ENCODE measurements around the gene ARHGEF1. TPM values are rescaled to one million over a fixed set of nuclear protein-coding genes. Genes with fewer than 3 reads are reported as not detected.
"Not testable (repeated sequence)": the region's sequence is repeated elsewhere in the genome, so short reads cannot be mapped to it uniquely, and the experiment has no call there.

ARHGEF1 gene
- total RNA-seq, 1 donor from 2014 or later: 30.1 TPM

GRCh38 chr19:41861116-41861768 is 21.7 kb upstream of the ARHGEF1 start:
- intact Hi-C loops (cut with DNase I): no loop called here
- DNase-seq: peak; percentile 21
- no peak for ATAC-seq (ENCODE audit: poor library complexity)

GRCh38 chr19:41861846-41862245 is 21.1 kb upstream of the ARHGEF1 start:
- intact Hi-C loops (cut with DNase I): no loop called here

GRCh38 chr19:41862445-41862986 is 20.5 kb upstream of the ARHGEF1 start:
- DNase-seq: peak; percentile 13
- no peak for ATAC-seq (ENCODE audit: poor library complexity)

More at GRCh38 chr19:41861846-41862245, 21.1 kb upstream of the ARHGEF1 start:
- no peak for ATAC-seq (ENCODE audit: poor library complexity)
- peak; percentile 22 for DNase-seq

GRCh38 chr19:41863209-41863931 is 19.6 kb upstream of the ARHGEF1 start:
- no peak for ATAC-seq (ENCODE audit: poor library complexity)
- DNase-seq: peak; percentile 45
- intact Hi-C loops (cut with DNase I): no loop called here

More at GRCh38 chr19:41862445-41862986, 20.5 kb upstream of the ARHGEF1 start:
- intact Hi-C loops (cut with DNase I): no loop called here

GRCh38 chr19:41864374-41864773 is 18.6 kb upstream of the ARHGEF1 start:
- DNase-seq: peak; percentile 6
- ATAC-seq (ENCODE audit: poor library complexity): no peak
- intact Hi-C loops (cut with DNase I): no loop called here

GRCh38 chr19:41866284-41866683 is 16.7 kb upstream of the ARHGEF1 start:
- intact Hi-C loops (cut with DNase I): no loop called here
- DNase-seq (peak; percentile 22), ATAC-seq (ENCODE audit: poor library complexity) (no peak)

GRCh38 chr19:41868120-41868988 is 14.6 kb upstream of the ARHGEF1 start:
- ATAC-seq (ENCODE audit: poor library complexity): no peak
- intact Hi-C loops (cut with DNase I): no loop called here

GRCh38 chr19:41868989-41869300 is 14.0 kb upstream of the ARHGEF1 start:
- ATAC-seq (ENCODE audit: poor library complexity) (no peak), DNase-seq (no peak)
- intact Hi-C loops (cut with DNase I): no loop called here

More at GRCh38 chr19:41868120-41868988, 14.6 kb upstream of the ARHGEF1 start:
- peak; percentile 17 for DNase-seq

- intact Hi-C loops (cut with DNase I): no loop called here
- ATAC-seq (ENCODE audit: poor library complexity): no peak
Measured at GRCh38 chr19:41869374-41869955, 13.5 kb upstream of the ARHGEF1 start.

GRCh38 chr19:41870401-41870873 is 12.5 kb upstream of the ARHGEF1 start:
- ATAC-seq (ENCODE audit: poor library complexity) (no peak), DNase-seq (peak; percentile 35)
- intact Hi-C loops (cut with DNase I): loop anchor here (5.0 kb wide), 1 partner anchor 82 kb away; no protein-coding TSS in a partner anchor

More at GRCh38 chr19:41869374-41869955, 13.5 kb upstream of the ARHGEF1 start:
- peak; percentile 40 for DNase-seq

GRCh38 chr19:41871573-41872383 is 11.2 kb upstream of the ARHGEF1 start:
- intact Hi-C loops (cut with DNase I): loop anchor here (5.0 kb wide), 1 partner anchor 81 kb away; no protein-coding TSS in a partner anchor
- ATAC-seq (ENCODE audit: poor library complexity) (peak; percentile 13), DNase-seq (peak; percentile 42)

- intact Hi-C loops (cut with DNase I): loop anchor here (5.0 kb wide), 1 partner anchor 80 kb away; no protein-coding TSS in a partner anchor
- ATAC-seq (ENCODE audit: poor library complexity) (no peak), DNase-seq (no peak)
Measured at GRCh38 chr19:41872384-41872774, 10.6 kb upstream of the ARHGEF1 start.

- peak; percentile 74 for ATAC-seq (ENCODE audit: poor library complexity)
- DNase-seq: peak; percentile 82
- intact Hi-C loops (cut with DNase I): loop anchor here (5.0 kb wide), 1 partner anchor 79 kb away; no protein-coding TSS in a partner anchor
Measured at GRCh38 chr19:41872775-41873647, 10.0 kb upstream of the ARHGEF1 start.

- intact Hi-C loops (cut with DNase I); DNase-seq; ATAC-seq (ENCODE audit: poor library complexity): not testable (repeated sequence)
Measured at GRCh38 chr19:41875973-41876372, 7.0 kb upstream of the ARHGEF1 start.

- no peak for ATAC-seq (ENCODE audit: poor library complexity)
- peak; percentile 47 for DNase-seq
- intact Hi-C loops (cut with DNase I): no loop called here
Measured at GRCh38 chr19:41876847-41877832, 5.8 kb upstream of the ARHGEF1 start, which contains the start of gene CD79A. Gene CD79A (plus strand): TSS chr19:41877279. CDS start chr19:41877305, 26 bp downstream.

Data from Right ventricle myocardium superior (tissue), 1 donor.